GM19023 (cell line): ENCODE data around the gene C3orf52.

Experiments used
- ATAC-seq: cut with Tn5 transposase; IDR thresholded peaks from one replicate; pipeline ENCODE4 v1.9.1; 2021; ENCODE audit warnings: mild to moderate bottlenecking, moderate library complexity; ENCODE audit not compliant: unreplicated experiment

Gene C3orf52

GRCh38 chr3:112085735-112086075 is 484 bp upstream of the C3orf52 start:
- ATAC-seq, result peak; percentile 8

GRCh38 chr3:112086875-112087524 is 811 bp downstream of the C3orf52 start:
- ATAC-seq, result no peak

- ATAC-seq, result no peak
Measured at GRCh38 chr3:112087746-112088145, 1.6 kb downstream of the C3orf52 start.

- ATAC-seq, result no peak
Measured at GRCh38 chr3:112088944-112089343, 2.8 kb downstream of the C3orf52 start.

- no peak for ATAC-seq
Measured at GRCh38 chr3:112089956-112090886, 4.0 kb downstream of the C3orf52 start.

GRCh38 chr3:112090887-112091586 is 4.8 kb downstream of the C3orf52 start:
- ATAC-seq, result no peak

- no peak for ATAC-seq
Measured at GRCh38 chr3:112092496-112093179, 6.4 kb downstream of the C3orf52 start.

- no peak for ATAC-seq
Measured at GRCh38 chr3:112093180-112093522, 7.0 kb downstream of the C3orf52 start.

- ATAC-seq, result no peak
Measured at GRCh38 chr3:112095731-112096130, 9.5 kb downstream of the C3orf52 start.

GRCh38 chr3:112096176-112096575 is 10.0 kb downstream of the C3orf52 start:
- no peak for ATAC-seq

- ATAC-seq, result peak; percentile 41
Measured at GRCh38 chr3:112097378-112097777, 11.2 kb downstream of the C3orf52 start.

GRCh38 chr3:112101916-112102315 is 15.7 kb downstream of the C3orf52 start:
- no peak for ATAC-seq

- ATAC-seq, result no peak
Measured at GRCh38 chr3:112104774-112105173, 18.6 kb downstream of the C3orf52 start.

GRCh38 chr3:112109322-112109721 is 23.1 kb downstream of the C3orf52 start:
- ATAC-seq, result no peak

GRCh38 chr3:112111785-112112402 is 25.7 kb downstream of the C3orf52 start:
- peak; percentile 42 for ATAC-seq

- ATAC-seq, result peak; percentile 39
Measured at GRCh38 chr3:112114576-112115160, 28.5 kb downstream of the C3orf52 start.

- peak; percentile 39 for ATAC-seq
Measured at GRCh38 chr3:112115161-112115739, 29.1 kb downstream of the C3orf52 start.

GRCh38 chr3:112115806-112116383 is 29.7 kb downstream of the C3orf52 start:
- ATAC-seq, result no peak

GRCh38 chr3:112116748-112117186 is 30.6 kb downstream of the C3orf52 start:
- no peak for ATAC-seq

- ATAC-seq, result no peak
Measured at GRCh38 chr3:112117415-112117814, 31.2 kb downstream of the C3orf52 start.
